Nephron (organoid): Measurements from ENCODE around the gene ZNF827.

Experiments used
- H3K27ac Mint-ChIP-seq, 3 experiments: 2 replicates each; pipeline ENCODE4 v1.8.0; 2020; ENCODE audit warnings: mixed read lengths in 3 of 3, mild to moderate bottlenecking in 2 of 3, moderate library complexity in 1 of 3
- H3K27me3 Mint-ChIP-seq: 2 replicates; pipeline ENCODE4 v1.8.0; 2021; ENCODE audit warnings: low read depth, mild to moderate bottlenecking, moderate library complexity, mixed read lengths
- H3K36me3 Mint-ChIP-seq: 2 replicates; pipeline ENCODE4 v1.8.0; 2020; ENCODE audit warnings: low read depth, mixed read lengths
- H3K4me1 Mint-ChIP-seq: 2 replicates; pipeline ENCODE4 v1.8.0; 2020; ENCODE audit warnings: mixed read lengths
- H3K4me3 Mint-ChIP-seq, 3 experiments: 2 replicates each; pipeline ENCODE4 v1.8.0; 2020; ENCODE audit warnings: mild to moderate bottlenecking in 3 of 3, mixed read lengths in 3 of 3, moderate library complexity in 2 of 3
- H3K9me3 Mint-ChIP-seq: 2 replicates; pipeline ENCODE4 v1.8.0; 2020; ENCODE audit warnings: mixed read lengths
- TF ChIP-seq, protein P1 (sequence below), 3 experiments: fragments of 200-600 bp; sonication (generic); IDR thresholded peaks; one replicate each; pipeline ENCODE4 v1.5.0; 2021; ENCODE audit warnings: antibody characterized with exemption in 3 of 3; ENCODE audit not compliant: unreplicated experiment in 3 of 3

Gene ZNF827

GRCh38 chr4:145871209-145871608, 67.4 kb downstream of the ZNF827 start:
- no peak overlapping the region for H3K4me3 Mint-ChIP-seq
- no peaks in the 10 kb centered on the region for H3K27me3 Mint-ChIP-seq
- peaks cover 50% of the 10 kb centered on the region for H3K4me1 Mint-ChIP-seq
- peaks cover 46% of the 10 kb centered on the region for H3K36me3 Mint-ChIP-seq
- TF ChIP-seq, protein P1, sequence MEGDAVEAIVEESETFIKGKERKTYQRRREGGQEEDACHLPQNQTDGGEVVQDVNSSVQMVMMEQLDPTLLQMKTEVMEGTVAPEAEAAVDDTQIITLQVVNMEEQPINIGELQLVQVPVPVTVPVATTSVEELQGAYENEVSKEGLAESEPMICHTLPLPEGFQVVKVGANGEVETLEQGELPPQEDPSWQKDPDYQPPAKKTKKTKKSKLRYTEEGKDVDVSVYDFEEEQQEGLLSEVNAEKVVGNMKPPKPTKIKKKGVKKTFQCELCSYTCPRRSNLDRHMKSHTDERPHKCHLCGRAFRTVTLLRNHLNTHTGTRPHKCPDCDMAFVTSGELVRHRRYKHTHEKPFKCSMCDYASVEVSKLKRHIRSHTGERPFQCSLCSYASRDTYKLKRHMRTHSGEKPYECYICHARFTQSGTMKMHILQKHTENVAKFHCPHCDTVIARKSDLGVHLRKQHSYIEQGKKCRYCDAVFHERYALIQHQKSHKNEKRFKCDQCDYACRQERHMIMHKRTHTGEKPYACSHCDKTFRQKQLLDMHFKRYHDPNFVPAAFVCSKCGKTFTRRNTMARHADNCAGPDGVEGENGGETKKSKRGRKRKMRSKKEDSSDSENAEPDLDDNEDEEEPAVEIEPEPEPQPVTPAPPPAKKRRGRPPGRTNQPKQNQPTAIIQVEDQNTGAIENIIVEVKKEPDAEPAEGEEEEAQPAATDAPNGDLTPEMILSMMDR (IDR thresholded peaks at IDR 0.05; ENCODE audit: unreplicated experiment in 3 of 3), result no peak
- H3K9me3 Mint-ChIP-seq, result no peaks in the 10 kb centered on the region
- H3K27ac Mint-ChIP-seq, result peak overlapping the region in 2 of 3 experiments; percentile 8 to 10

GRCh38 chr4:145870155-145871020, 68.2 kb downstream of the ZNF827 start:
- Mint-ChIP-seq H3K4me1 (peaks cover 59% of the 10 kb centered on the region), H3K9me3 (no peaks in the 10 kb centered on the region), H3K27ac (peak overlapping the region; percentile 77 to 91 (median 86)), H3K36me3 (peaks cover 49% of the 10 kb centered on the region), H3K27me3 (no peaks in the 10 kb centered on the region), H3K4me3 (peak overlapping the region; percentile 37 to 43 (median 40))
- TF ChIP-seq, protein P1 (IDR thresholded peaks at IDR 0.05; ENCODE audit: unreplicated experiment in 3 of 3), result no peak

GRCh38 chr4:145868637-145869409, 69.8 kb downstream of the ZNF827 start:
- Mint-ChIP-seq H3K4me1 (peaks cover 66% of the 10 kb centered on the region), H3K9me3 (no peaks in the 10 kb centered on the region), H3K27ac (peak overlapping the region; percentile 4 to 82 (median 19)), H3K4me3 (no peak overlapping the region), H3K27me3 (no peaks in the 10 kb centered on the region), H3K36me3 (peaks cover 41% of the 10 kb centered on the region)
- TF ChIP-seq, protein P1 (IDR thresholded peaks at IDR 0.05; ENCODE audit: unreplicated experiment in 3 of 3), result peak in 2 of 3 experiments; percentile 13 to 35

GRCh38 chr4:145867406-145867805, 71.2 kb downstream of the ZNF827 start:
- H3K9me3 Mint-ChIP-seq, result no peaks in the 10 kb centered on the region
- H3K36me3 Mint-ChIP-seq, result peaks cover 46% of the 10 kb centered on the region
- H3K4me3 Mint-ChIP-seq, result no peak overlapping the region
- H3K4me1 Mint-ChIP-seq, result peaks cover 71% of the 10 kb centered on the region
- TF ChIP-seq, protein P1 (IDR thresholded peaks at IDR 0.05; ENCODE audit: unreplicated experiment in 3 of 3), result no peak
- no peaks in the 10 kb centered on the region for H3K27me3 Mint-ChIP-seq
- H3K27ac Mint-ChIP-seq, result peak overlapping the region; percentile 82 to 92 (median 88)

DNA sequence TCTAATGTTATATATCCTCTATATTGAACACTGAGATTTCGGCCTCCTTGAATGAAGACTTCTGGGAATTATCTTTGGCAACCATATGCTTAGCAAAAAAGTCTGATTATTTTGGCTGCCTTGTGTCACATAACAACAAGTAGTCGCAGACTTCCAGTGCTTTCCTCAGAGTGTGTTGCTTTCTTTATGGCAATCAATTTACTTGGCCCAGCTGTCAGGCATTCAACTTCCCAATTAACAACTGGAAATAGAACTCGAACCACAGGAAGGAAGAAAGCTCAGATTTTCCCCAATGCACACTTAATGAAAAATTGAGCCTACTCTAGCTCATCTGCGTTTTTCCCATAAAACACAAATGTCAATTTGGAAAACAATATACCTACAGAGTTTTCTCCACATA, 71.6 kb downstream of the ZNF827 start:
- Mint-ChIP-seq H3K9me3 (no peaks in the 10 kb centered on the region), H3K36me3 (peaks cover 43% of the 10 kb centered on the region), H3K4me1 (peaks cover 73% of the 10 kb centered on the region), H3K4me3 (no peak overlapping the region), H3K27ac (peak overlapping the region; percentile 82 to 92 (median 88)), H3K27me3 (no peaks in the 10 kb centered on the region)
- TF ChIP-seq, protein P1 (IDR thresholded peaks at IDR 0.05; ENCODE audit: unreplicated experiment in 3 of 3), result no peak
